H4 (cell line): Measurements from ENCODE around the gene SORBS1. TPM values are rescaled to one million over a fixed set of nuclear protein-coding genes. Genes with fewer than 3 reads are reported as not detected.
"Not testable (repeated sequence)": the region's sequence is repeated elsewhere in the genome, so short reads cannot be mapped to it uniquely, and the experiment has no call there.

Experiments used
- DNase-seq: peaks from one replicate; pipeline ENCODE4 v3.0.0-alpha.2; 2015; ENCODE audit warnings: low spot score
- total RNA-seq: library from RNA; depleted of rRNA; stranded (reverse); fragments of >200 nt; shearing (Covaris generic); gene quantifications from 2 replicates; pipeline ENCODE4 v1.2.3, GENCODE V29; 2014

Gene SORBS1
- total RNA-seq, 1 experiment from 2014 or later: 1.4 TPM

DNA sequence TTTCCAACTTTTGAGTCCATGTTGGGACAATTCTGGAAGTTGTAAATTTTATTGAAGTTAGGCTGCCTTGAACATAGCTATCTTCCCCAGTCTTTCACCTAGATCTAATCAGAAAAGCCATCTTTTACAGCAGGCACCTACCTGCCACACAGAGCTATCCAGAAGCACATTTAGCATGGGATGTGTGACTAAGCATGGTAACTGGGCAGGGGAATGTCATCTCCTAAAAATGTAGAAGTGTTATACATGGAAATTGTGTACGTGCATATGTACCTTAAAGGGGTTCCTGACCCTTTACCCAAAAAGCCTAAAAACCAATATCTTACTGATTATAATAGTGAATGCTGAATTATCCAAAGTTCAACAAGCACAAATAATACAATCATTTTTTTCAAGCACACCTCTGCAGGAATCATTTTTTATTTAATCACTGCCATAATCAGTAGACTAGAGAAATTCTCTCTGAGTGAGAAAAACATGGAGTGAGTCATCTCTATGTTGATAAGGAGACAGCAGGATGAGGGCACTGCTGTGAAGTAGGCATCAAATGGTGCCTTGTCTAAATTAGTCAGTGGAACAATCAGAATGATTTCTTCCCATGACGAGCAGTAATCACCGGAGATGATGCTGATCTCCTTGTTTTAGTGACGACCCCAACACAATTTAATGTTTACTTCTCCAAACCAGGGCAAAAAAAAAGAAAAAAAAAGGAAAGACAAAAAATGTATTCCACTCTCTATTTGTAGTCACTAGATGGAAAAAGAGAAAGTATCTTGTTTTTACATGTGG, 75.9 kb downstream of the SORBS1 start:
- DNase-seq: no peak

DNA sequence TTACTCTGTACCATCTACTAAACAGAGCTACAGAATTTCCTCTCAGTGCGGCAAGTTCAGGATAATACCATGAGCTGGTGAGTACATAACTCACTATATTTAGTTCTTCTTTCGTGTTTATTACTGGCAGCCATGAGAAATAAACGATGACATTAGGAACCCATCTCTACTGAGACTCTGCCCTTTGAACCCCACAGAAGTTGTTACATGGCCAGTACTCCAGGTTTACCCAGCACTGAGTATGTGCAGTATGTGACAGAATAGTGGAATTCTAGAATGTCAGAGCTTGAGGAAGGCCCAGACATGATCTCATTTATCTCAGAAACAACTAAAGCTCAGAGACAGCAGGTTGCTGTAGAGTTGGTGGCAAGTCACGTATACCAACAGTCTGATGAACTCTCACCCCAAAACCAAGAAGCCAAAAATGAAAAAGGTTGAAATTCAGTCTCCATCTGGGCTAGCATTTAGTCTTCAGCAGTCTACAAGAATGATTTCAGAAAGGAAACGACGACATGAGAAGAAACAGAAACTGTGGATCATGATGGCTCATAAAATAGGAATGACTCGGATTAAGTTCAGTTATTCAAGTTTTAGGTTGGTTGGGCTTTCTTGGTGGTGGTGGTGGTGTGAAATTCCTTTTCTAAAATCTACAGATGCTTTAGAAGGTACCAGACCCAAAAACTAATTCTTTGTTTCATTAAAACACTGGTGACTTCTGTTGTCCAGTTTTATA, 78.5 kb downstream of the SORBS1 start:
- DNase-seq: no peak

DNA sequence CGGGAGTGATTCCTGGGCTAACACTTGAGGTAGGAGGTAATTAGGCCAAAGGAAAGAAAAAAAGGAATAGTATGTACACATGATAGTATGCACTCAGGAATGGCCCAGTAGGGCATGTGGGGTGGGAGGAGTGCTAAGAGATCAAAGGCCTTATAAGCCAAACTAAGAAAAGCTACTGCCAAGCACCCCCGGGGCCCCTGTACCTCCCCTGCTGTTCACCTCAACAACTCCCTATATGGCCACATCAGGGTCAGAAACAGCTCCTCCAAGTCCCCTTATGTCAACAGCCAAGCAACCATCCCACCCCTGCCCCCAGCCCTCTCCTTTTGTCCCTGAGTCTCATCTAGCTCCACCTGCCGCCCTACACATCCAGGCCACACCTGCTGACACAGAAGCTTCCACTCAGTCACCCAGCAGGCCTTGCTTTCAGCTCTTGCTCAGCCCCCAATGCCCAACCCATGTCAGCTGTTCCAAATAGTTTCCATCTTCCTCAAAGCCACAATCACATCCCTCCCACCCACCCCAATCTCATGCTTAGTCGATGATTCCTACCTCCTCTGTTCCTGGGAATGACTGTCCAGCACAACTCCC, 80.2 kb downstream of the SORBS1 start:
- no peak for DNase-seq

DNA sequence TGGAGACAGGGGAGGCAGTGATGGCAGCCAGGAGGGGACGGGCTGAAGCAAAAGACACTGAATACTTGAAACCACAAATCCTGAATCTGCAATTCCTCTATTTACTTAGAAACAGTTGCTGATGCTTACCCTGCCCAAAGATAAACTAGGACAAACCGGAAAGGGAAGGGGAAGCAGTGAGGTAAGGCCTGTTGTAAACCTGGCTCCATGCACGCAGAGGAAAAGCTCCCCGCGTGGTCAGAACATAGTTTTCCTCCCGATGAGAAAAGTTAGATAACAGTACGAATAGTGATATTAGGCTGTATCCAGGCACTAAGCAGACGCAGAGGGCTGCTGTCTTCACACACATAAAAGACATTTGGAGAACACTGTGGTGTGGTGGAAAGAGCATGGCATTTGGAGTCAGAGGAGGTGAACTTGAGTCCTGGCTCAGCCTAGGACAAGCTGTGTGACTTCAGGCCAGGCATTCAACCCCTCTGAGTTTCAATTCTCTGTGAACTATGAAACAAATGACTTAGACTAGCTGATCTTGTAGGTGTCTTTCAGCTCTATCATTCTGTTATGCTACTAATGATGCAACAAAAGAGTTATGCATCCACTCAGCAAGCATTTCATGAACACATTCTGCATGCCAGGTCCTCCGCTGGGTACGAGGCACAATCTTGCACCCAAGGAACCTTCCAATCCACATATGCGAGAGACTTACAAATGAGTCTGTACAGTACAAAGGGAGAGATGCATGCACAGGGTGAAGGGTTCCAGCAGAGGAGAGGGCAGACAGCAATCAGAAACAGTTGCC, 80.9 kb downstream of the SORBS1 start:
- DNase-seq: peak; percentile 25

DNA sequence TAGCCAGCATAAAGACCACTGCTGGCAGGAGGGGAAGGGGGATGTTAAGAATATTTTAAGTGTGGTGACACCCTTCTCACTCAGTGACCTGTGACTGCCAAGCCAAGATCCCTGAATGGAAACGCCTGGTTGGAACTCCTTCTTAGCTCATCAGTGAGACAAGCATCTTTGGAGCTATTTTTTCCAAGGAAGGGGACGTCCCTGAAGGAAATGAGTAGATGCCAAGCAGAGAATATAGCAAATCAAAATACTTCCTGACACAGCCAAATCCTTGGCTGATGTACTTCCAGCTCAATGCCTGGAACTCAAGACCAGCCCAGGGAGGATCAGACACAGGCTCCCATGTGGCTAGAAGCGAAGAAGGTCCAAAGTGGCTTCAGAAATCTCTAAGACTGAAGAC, 82.2 kb downstream of the SORBS1 start:
- DNase-seq: no peak

DNA sequence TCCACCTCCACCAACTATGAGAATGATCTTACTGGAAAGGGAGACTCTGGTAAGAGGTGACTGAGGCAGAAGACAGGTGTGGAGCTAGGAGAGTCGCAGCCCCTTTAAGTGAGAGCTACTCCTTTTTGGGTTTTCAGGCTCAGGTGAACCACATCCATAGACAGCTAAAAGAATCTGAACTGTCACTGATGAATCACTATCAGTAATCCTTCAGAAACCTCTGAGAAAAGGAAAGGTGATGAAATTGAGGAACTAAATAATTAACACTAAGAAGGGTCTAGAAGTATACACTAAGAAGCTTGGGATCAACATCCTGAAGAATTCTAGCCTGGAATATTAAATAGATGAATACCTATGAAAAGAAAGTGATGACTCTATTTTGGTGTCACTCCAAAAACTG, 83.0 kb downstream of the SORBS1 start:
- DNase-seq: no peak

DNA sequence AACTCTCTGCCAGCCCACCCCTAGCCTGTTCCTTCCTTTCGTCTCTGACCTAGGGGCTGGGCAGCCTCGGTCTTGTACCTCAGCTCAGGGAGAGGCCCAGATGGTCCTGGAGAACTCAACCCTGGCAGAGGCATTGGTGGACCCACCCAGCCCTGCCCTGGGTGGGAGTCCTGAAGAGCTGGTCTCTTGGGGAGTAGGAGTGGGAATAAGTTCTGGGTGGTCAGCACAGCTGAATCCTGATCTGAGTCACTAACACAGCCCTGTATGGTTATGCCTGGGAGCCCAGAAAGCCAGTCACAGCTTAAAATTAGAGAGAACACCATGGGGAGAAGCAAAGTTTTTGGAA, 84.0 kb downstream of the SORBS1 start:
- DNase-seq: no peak

DNA sequence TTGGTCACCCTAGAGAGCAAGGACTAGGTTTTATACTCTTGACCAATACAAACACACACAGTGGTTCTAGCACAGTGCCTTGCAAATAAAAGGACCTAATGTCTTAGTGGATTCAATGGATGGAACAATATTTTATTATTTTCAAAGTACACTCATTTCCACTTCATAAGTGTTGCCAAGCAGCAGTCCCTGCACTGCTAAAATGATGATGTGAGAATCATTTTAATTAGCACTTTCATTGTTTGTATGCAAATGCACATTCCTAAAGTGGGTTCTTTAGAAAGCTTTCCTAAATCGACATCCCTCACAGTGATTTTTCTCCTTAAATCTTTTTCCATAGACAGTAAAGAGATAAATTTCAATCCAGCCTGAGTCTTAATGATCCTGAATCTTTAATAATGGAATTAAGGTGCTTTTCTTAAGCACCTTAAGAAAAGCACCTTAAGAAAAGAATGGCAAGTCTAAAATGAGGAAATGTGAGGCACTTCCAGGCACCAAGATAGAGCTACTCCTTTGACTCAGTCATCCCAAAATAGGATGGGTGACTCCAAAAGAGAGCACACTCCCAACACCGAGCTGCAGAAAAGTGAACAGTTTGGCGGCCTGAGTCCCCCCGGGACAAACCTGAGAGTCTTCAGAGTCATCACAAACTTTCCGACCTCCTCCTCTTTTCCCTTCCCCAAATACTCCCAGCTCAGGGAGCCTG, 84.5 kb downstream of the SORBS1 start:
- no peak for DNase-seq

DNA sequence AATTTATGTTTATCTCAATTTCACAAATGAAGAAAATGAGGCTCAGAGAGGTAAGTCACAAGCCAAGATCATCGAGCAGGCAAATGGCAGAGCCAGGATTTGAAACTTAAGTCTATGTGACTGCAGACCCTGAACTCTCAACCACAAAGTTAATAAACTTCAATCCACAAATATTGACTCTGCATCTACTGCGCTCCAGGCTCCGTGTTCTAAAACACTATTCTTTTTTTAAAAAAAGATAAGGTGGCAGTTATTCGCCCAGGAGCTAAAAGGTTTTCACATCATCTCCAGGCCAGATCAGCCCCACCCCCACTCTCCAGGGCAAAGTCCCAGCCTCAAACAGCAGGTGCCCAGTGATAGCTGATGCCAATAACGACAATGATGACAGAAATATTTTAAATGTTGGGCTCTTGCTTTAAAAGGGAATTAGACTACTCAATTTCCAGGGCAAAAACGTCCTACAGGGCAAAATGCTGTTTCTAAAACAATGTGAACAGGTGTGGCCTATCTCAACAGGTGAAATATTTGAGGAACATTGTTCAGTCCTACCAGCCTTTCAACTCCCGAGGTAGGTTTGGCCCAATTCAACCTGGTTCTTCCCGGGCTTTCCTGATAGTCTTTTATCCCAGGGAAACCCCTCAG, 85.2 kb downstream of the SORBS1 start:
- no peak for DNase-seq

DNA sequence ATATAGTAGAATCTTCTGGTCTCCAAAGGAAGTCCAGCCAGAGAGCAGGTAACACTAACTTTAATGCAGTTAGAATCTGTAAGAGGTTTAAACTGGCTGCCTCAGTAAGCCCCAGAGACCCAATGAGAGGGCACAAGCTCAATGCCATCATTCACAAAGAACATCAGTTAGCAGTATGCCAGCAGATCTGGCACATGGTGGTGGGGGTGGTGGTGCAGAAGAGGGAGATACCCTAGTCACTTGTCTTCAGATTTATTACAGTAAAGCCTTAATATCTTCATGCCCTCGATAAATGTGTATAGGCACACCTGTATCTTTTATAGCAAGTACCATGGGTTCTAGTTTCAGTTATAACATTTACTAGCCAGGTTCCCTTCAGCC, 86.2 kb downstream of the SORBS1 start:
- no peak for DNase-seq

DNA sequence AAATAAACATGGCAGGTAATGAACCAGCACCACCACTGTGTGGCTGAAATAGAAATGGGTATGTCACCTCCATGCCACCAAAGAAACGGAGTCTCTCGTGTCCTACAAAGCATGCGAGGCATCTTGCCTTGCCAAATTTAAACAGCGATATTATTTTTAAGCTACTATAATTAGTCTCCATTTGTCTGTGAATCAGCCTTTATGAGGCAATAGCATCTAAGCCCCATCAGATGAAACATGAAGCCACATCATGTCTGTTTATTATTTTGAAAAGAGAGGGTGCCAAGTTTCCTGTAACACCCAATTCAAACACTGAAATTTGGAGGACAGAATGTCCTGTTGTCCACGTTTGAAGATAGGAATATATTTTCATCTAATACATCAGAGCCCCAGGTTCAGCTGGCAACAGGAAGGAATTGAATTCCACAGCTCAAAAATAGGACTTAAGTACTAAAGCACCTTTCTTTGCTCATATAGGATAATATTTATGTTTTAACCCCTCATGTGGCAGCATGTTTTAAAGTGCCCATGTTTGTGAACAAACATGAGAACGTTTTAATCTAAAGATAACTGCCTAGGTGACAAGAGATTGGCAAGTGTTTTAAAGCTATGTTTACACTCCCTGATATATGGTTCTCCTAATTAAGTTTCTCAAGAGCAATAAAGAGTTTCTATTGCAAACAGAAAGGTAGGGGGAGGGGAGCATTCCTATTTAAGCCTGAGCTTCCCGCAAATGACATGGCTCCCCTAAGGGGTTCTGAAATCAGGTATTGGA, 86.8 kb downstream of the SORBS1 start:
- no peak for DNase-seq

DNA sequence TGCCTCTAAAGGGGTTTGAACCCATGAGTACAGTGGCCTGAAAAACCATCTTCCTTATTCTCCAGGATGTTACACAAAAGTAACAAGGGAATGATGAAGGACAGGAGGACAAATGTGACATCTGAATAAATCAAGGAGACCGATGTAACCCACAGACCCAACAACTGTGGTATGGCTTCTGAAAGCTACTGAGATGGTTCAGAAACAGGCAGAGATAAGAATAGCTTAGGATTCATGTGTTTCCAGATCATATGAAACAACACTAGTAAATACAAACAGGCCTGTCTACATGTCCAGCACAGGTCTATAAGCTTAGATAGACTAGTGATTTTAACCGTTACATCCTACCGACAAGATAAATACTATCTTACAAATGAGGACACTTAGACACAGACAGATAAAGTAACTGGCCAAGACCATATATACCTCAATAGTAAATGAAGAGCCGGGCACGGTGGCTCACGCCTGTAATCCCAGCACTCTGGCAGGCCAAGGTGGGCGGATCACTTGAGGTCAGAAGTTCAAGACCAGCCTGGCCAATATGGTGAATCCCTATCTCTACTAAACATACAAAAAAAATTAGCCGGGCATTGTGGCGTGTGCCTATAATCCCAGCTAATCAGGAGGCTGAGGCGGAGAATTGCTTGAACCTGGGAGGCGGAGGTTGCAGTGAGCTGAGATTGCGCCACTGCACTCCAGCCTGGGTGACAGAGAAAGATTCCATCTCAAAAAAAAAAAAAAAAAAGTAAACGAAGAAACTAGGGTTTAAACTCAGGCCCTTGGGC, 88.7 kb downstream of the SORBS1 start:
- no peak for DNase-seq

DNA sequence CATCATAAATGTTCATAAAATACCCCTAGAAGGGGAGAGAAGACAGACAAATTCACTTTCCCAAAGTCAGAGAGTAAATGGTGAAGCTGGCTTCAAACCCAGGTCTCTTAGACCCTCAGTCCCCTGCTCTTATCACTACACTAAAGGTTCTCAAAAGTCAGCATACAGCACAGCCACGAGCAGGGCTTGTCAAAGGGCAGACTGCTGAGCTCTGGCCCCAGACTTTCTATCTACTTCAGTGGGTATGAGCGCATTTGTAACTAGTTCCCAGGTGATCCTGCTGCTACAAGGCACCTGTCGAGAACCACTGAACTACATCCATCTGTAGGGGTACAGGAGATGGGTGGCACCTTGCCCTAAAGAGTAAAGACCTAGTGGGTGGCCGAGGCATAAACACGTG, 91.5 kb downstream of the SORBS1 start:
- no peak for DNase-seq

DNA sequence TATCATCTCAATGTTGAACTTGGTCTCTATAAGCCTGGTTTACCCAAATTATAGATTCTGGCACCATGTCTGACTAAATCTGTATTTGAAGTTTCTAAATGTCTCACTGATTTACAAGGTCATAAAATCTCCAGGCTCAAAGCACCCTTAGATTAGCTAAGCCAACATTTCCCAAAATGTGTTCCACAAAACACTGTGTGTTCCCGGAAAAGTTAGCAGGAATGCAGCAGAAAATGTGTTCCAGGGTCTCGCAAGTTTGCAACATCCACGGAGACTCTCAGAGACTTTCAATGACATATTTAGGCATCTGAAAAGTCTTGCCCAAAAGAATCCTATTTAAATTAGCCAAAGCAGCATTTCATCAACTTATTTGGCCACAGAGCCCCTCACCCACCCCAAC, 91.9 kb downstream of the SORBS1 start:
- no peak for DNase-seq

DNA sequence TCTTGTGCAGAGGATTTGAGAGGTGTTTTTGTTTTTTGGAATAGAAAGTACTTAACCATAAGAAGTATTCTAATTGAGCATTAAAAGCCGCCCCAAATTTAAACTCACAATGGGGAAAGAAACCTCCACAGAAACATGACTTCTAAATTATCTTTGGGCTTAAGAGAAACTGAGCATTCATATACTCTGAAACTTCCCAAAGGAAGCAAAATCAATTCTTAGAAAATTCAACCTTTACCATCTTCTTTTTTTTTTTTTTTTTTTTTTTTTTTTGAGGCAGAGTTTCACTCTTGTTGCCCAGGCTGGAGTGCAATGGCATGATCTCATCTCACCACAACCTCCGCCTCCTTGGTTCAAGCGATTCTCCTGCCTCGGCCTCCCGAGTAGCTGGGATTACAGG, 93.5 kb downstream of the SORBS1 start:
- not testable (repeated sequence) for DNase-seq

DNA sequence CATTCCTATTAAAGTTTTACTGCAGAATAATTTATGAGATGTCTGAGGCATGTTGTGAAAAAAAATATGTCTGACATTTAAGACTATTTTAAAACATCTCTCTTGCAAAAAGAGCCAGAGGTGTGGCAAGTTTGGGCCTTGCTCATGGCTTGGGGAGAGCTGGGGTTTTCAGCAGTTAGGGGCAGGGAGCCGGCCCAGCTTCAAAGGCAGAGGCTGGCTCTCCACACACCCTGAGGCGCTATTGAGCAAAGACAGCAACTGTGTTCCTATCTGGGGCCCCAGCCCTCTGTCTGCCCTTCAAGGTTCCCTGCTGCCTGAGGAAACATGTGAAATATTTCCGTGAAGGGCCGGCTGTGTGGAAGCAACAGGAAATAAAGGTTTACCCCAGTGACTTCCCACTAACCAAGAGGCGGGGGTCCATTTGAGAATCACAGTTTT, 94.0 kb downstream of the SORBS1 start:
- DNase-seq: peak; percentile 40

DNA sequence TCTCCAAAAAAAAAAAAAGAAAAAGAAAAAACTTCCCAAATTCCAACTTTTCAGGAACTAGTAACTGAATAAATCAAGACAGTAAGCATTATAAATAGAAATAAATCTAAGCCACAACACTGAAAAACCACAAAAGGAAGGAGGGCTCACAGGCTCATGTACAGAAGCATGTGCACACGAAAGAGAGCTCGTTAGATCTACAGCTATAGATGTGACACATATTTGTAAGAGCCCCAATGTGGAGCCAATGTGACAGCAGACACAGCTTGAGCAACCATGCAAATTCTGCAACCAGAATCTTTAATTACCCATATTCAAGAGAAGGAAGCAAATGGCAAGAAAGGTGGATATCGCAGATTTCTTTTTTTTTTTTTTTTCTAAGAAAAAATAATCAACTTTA, 94.7 kb downstream of the SORBS1 start:
- no peak for DNase-seq

DNA sequence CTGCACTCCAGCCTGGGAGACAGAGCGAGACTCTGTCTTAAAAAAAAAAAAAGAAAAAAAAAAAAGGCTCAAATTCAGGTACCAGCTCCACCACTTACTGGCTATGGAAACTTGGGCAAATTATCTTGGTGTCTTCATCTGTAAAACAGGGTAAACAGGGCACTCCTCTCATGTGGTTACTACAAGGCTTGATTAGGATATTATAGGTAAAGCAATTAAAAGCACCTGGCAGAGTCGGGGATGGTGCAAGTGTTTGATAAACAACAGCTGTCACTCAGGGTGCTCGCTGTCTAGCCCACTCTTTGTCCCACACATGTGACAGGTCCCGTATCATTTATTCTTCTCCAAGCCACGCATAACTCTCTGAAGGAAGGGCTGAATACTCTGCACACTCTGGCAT, 96.9 kb downstream of the SORBS1 start:
- no peak for DNase-seq
